ENCODE measurements around the gene SYNPO. TPM values are rescaled to one million over a fixed set of nuclear protein-coding genes. Genes with fewer than 3 reads are reported as not detected.
A peak's percentile ranks its signal among the peaks of the same experiment; 100 is the strongest.

Gene SYNPO
- total RNA-seq, 1 donor from 2014 or later: 49.3 TPM

- ATAC-seq (ENCODE audit: low read depth): no peak
- intact Hi-C loops (cut with micrococcal nuclease): no loop called here
- H3K9me3 Mint-ChIP-seq: no peaks in the 10 kb centered on the region
- H3K4me3 Mint-ChIP-seq: no peak overlapping the region
- no peaks in the 10 kb centered on the region for H3K27me3 Mint-ChIP-seq
- ChIA-PET POLR2A (interaction anchor here (0.7 kb wide), 2 partner anchors 33 to 136 kb away, joined by 3 to 4 read pairs; no protein-coding TSS in a partner anchor), CTCF (no interaction called here)
- TF ChIP-seq, protein P1, sequence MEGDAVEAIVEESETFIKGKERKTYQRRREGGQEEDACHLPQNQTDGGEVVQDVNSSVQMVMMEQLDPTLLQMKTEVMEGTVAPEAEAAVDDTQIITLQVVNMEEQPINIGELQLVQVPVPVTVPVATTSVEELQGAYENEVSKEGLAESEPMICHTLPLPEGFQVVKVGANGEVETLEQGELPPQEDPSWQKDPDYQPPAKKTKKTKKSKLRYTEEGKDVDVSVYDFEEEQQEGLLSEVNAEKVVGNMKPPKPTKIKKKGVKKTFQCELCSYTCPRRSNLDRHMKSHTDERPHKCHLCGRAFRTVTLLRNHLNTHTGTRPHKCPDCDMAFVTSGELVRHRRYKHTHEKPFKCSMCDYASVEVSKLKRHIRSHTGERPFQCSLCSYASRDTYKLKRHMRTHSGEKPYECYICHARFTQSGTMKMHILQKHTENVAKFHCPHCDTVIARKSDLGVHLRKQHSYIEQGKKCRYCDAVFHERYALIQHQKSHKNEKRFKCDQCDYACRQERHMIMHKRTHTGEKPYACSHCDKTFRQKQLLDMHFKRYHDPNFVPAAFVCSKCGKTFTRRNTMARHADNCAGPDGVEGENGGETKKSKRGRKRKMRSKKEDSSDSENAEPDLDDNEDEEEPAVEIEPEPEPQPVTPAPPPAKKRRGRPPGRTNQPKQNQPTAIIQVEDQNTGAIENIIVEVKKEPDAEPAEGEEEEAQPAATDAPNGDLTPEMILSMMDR (IDR thresholded peaks at IDR 0.05): no peak
- no peak overlapping the region for H3K27ac Mint-ChIP-seq
- H3K4me1 Mint-ChIP-seq: no peaks in the 10 kb centered on the region
- peaks cover 76% of the 10 kb centered on the region for H3K36me3 Mint-ChIP-seq (ENCODE audit: low read depth)
- no peak for DNase-seq
These were observed 50.3 kb downstream of the SYNPO start for GRCh38 chr5:150690760-150691159.

DNA sequence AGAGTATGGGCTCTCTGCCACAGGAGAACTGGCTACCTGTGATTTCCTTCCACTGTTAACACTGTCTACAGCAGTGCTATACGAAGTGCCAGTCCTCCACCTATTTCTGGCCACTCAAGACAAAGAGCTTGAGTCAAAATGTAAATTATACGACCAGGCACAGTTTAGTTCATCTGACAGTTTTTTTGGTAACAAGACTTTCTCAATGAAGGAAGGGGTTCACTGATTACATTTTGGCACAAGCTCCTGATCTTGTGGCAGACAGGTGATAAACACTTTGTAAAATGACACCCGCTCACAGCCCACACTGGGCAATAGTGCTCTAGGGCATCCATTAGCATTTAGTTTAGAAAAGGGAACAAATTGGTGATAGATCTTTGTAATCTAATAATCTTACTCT is 51.8 kb downstream of the SYNPO start:
- no peaks in the 10 kb centered on the region for H3K9me3 Mint-ChIP-seq
- H3K4me3 Mint-ChIP-seq: no peak overlapping the region
- H3K27ac Mint-ChIP-seq: no peak overlapping the region
- intact Hi-C loops (cut with micrococcal nuclease): no loop called here
- DNase-seq (no peak), ATAC-seq (ENCODE audit: low read depth) (no peak)
- TF ChIP-seq, protein P1 (IDR thresholded peaks at IDR 0.05): no peak
- POLR2A ChIA-PET: no interaction called here
- no peaks in the 10 kb centered on the region for H3K4me1 Mint-ChIP-seq
- H3K36me3 Mint-ChIP-seq (ENCODE audit: low read depth): peaks cover 82% of the 10 kb centered on the region
- H3K27me3 Mint-ChIP-seq: no peaks in the 10 kb centered on the region
- CTCF ChIA-PET: no interaction called here

GRCh38 chr5:150694612-150695011 is 54.2 kb downstream of the SYNPO start:
- Mint-ChIP-seq H3K36me3 (ENCODE audit: low read depth) (peaks cover 87% of the 10 kb centered on the region), H3K27ac (no peak overlapping the region), H3K4me3 (no peak overlapping the region), H3K27me3 (no peaks in the 10 kb centered on the region), H3K9me3 (no peaks in the 10 kb centered on the region), H3K4me1 (peaks cover 3% of the 10 kb centered on the region)
- ATAC-seq (ENCODE audit: low read depth): no peak
- ChIA-PET CTCF (no interaction called here), POLR2A (no interaction called here)
- TF ChIP-seq, protein P1 (IDR thresholded peaks at IDR 0.05): no peak
- no peak for DNase-seq
- intact Hi-C loops (cut with micrococcal nuclease): no loop called here

- H3K27me3 Mint-ChIP-seq: no peaks in the 10 kb centered on the region
- H3K36me3 Mint-ChIP-seq (ENCODE audit: low read depth): peaks cover 36% of the 10 kb centered on the region
- intact Hi-C loops (cut with micrococcal nuclease): loop anchor here (1.0 to 5.0 kb wide), 6 partner anchors 43 to 457 kb away; partner anchors contain the start of gene ANXA6
- TF ChIP-seq, protein P1 (IDR thresholded peaks at IDR 0.05): no peak
- ATAC-seq (ENCODE audit: low read depth): no peak
- DNase-seq: no peak
- POLR2A ChIA-PET: interaction anchor here (0.6 to 2.0 kb wide), 18 partner anchors 11 to 1071 kb away, joined by 3 to 25 read pairs (median 6); partner anchors contain the start of genes CD74, DCTN4, G3BP1 and GM2A
- H3K27ac Mint-ChIP-seq: no peak overlapping the region
- CTCF ChIA-PET: interaction anchor here (0.7 to 3.2 kb wide), 7 partner anchors 8 to 465 kb away, joined by 3 to 22 read pairs (median 4); no protein-coding TSS in a partner anchor
- H3K4me3 Mint-ChIP-seq: no peak overlapping the region
- H3K4me1 Mint-ChIP-seq: peaks cover 6% of the 10 kb centered on the region
- H3K9me3 Mint-ChIP-seq: no peaks in the 10 kb centered on the region
These were observed 59.8 kb downstream of the SYNPO start for GRCh38 chr5:150700246-150700593.

DNA sequence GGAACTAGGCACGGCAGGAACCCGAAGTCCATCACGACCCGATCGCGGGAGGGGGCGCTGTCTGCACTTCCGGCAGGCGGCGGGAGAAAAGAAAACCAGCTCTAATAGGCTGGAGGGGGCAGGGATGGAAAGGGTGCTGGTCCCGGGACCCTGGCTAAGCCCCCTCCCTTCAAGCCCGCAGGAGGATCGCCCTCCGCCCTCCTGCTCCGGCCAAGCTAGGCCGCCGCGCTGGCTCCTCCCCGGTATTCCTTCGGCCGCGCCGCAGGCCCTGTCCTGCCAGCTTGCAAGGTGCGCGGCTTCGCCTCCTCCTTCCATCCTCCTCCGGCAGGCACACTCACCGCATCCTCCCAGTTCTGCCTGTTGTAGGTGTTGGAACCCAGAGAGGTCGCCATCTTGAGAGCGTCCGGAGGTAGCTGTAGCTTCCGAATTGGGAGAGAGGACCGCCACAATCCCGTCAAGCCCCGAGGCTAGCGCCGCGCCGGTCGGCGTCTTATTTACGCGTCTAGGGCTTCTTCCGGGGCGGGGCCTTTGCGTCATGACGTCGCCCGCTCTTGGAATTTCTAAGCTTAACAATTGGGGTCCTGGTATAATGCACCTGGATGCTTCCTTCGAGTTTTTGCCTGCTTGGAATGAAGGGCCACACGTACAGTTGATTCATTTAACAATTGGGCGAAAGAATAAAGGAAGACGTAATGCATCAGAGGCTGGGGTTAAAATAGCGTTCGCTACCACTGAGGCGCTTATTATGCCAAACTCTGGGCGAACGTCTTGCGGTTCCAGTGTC is 60.3 kb downstream of the SYNPO start, which contains the start of gene RBM22:
Gene RBM22 (minus strand): TSS at position 469 of the 784 bp plus-strand sequence. CDS start 77 bp downstream, at position 392.
- Mint-ChIP-seq H3K4me3 (no peak within 1 kb of the TSS), H3K27ac (no peak within 1 kb of the TSS), H3K36me3 (ENCODE audit: low read depth) (peaks cover 30% of the 10 kb centered on the region), H3K27me3 (no peaks in the 10 kb centered on the region), H3K4me1 (peaks cover 6% of the 10 kb centered on the region), H3K9me3 (no peaks in the 10 kb centered on the region)
- ATAC-seq (ENCODE audit: low read depth) (peak; percentile 95), DNase-seq (peak; percentile 84)
- ChIA-PET CTCF (interaction anchor here (0.7 to 3.2 kb wide), 9 partner anchors 8 to 464 kb away, joined by 3 to 22 read pairs (median 4); no protein-coding TSS in a partner anchor), POLR2A (interaction anchor here (0.6 to 2.0 kb wide), 18 partner anchors 12 to 1071 kb away, joined by 3 to 25 read pairs (median 6); partner anchors contain the start of genes CD74, DCTN4, G3BP1 and GM2A)
- TF ChIP-seq, protein P1 (IDR thresholded peaks at IDR 0.05): no peak
- intact Hi-C loops (cut with micrococcal nuclease): loop anchor here (1.0 to 5.0 kb wide), 8 partner anchors 44 to 457 kb away; partner anchors contain the start of genes ANXA6 and RPS14
